Endothelial cell of umbilical vein (primary cell): Measurements from ENCODE around the gene APOM. TPM values are rescaled to one million over a fixed set of nuclear protein-coding genes. Genes with fewer than 3 reads are reported as not detected.

Source experiments
- BruUV-seq: library from RNA; stranded (reverse); fragments of 400-500 nt; replicated peaks from 2 replicates; lab custom pipeline; 2021; lab: Mats Ljungman, UMichigan
- CTCF ChIA-PET: fragments of 300-600, 350-600 bp; sonication (Branson Sonifier 250); formaldehyde crosslinking; loops from one replicate; lab custom pipeline; 2021; ENCODE audit warnings: antibody characterized with exemption, inconsistent platforms; lab: Charles Lee
- POLR2A ChIA-PET: fragments of 300-600, 350-600 bp; sonication (Branson Sonifier 250); formaldehyde crosslinking; loops from one replicate; lab custom pipeline; 2021; ENCODE audit warnings: antibody characterized with exemption, inconsistent platforms; lab: Charles Lee
- DNase-seq: peaks from one replicate; pipeline ENCODE4 v3.0.0-alpha.2; 2011; ENCODE audit warnings: low read depth, low spot score
- FAIRE-seq: peaks from 2 replicates; lab custom pipeline; 2011; peaks lifted over from hg19 to GRCh38; lab: Jason Lieb, UNC
- H2AFZ ChIP-seq: 2 replicates; pipeline ENCODE4 v1.6.0; 2012; ENCODE audit warnings: low read depth, low read length, control low read depth, inconsistent platforms
- H3K27ac ChIP-seq: 2 replicates; pipeline ENCODE4 v1.5.1; 2011; ENCODE audit warnings: low read depth, mild to moderate bottlenecking, control low read depth, low read length, moderate library complexity; ENCODE audit not compliant: insufficient read depth
- H3K27me3 ChIP-seq, 2 experiments: 2 replicates each; pipeline versions ENCODE4 v1.6.0 to v1.6.1; 2011; ENCODE audit warnings: low read length in 2 of 2, mixed read lengths in 1 of 2; ENCODE audit not compliant: control insufficient read depth in 2 of 2, insufficient read depth in 2 of 2
- H3K36me3 ChIP-seq, 2 experiments: 2 replicates in 1 of 2; 3 replicates in 1 of 2; pipeline ENCODE4 v1.5.1; 2011; ENCODE audit warnings: low read length in 2 of 2, mild to moderate bottlenecking in 1 of 2, moderate library complexity in 1 of 2; ENCODE audit not compliant: control insufficient read depth in 2 of 2, insufficient read depth in 2 of 2; ENCODE audit errors: extremely low read depth in 1 of 2
- H3K4me1 ChIP-seq: 3 replicates; pipeline ENCODE4 v1.5.1; 2011; ENCODE audit warnings: mild to moderate bottlenecking, low read length; ENCODE audit not compliant: control insufficient read depth, insufficient read depth; ENCODE audit errors: extremely low read depth
- H3K4me2 ChIP-seq: 2 replicates; pipeline ENCODE4 v1.6.1; 2011; ENCODE audit warnings: low read length, control low read depth, mixed read lengths; ENCODE audit not compliant: insufficient read depth
- H3K4me3 ChIP-seq, 3 experiments: fragments of 200-600 bp in 1 of 3; sonication (generic), shearing (Covaris generic) in 1 of 3; replicated peaks in 1 of 3; 2 replicates each; pipeline ENCODE4 v1.5.1; 2011 to 2016; ENCODE audit warnings: control low read depth in 3 of 3, low read length in 3 of 3, mild to moderate bottlenecking in 2 of 3, inconsistent platforms in 1 of 3, low read depth in 1 of 3, moderate library complexity in 1 of 3; ENCODE audit not compliant: insufficient read depth in 1 of 3
- H3K79me2 ChIP-seq: 2 replicates; pipeline ENCODE4 v1.6.0; 2012; ENCODE audit warnings: low read length, inconsistent platforms; ENCODE audit not compliant: control insufficient read depth, insufficient read depth
- H3K9ac ChIP-seq: replicated peaks from 2 replicates; pipeline ENCODE3; 2011; ENCODE audit warnings: low read length, control low read depth; ENCODE audit not compliant: insufficient read depth; ENCODE audit errors: extremely low read depth
- H3K9me1 ChIP-seq: replicated peaks from 3 replicates; pipeline ENCODE4 v1.6.0; 2011; ENCODE audit warnings: mild to moderate bottlenecking, low read length; ENCODE audit not compliant: control insufficient read depth, insufficient read depth; ENCODE audit errors: extremely low read depth
- H3K9me3 ChIP-seq: replicated peaks from 2 replicates; pipeline ENCODE4 v1.5.1; 2012; ENCODE audit warnings: low read length, inconsistent platforms; ENCODE audit not compliant: control insufficient read depth, insufficient read depth
- H4K20me1 ChIP-seq: replicated peaks from 2 replicates; pipeline ENCODE3; 2011; ENCODE audit warnings: mild to moderate bottlenecking, low read length; ENCODE audit not compliant: control insufficient read depth, insufficient read depth; ENCODE audit errors: extremely low read depth
- CTCF ChIP-seq, 2 donors: IDR thresholded peaks; 1 replicate in 1 of 2; 2 replicates in 1 of 2; pipeline ENCODE4 v1.5.1; 2011; ENCODE audit warnings: low read length in 2 of 2, mild to moderate bottlenecking in 2 of 2, moderate library complexity in 2 of 2, control low read depth in 1 of 2, inconsistent platforms in 1 of 2, low read depth in 1 of 2; ENCODE audit not compliant: insufficient read depth in 1 of 2; ENCODE audit errors: extremely low read depth in 1 of 2
- EZH2 ChIP-seq: IDR thresholded peaks from 2 replicates; pipeline ENCODE4 v1.6.1; 2012; ENCODE audit warnings: borderline replicate concordance, low read depth, mild to moderate bottlenecking, moderate library complexity, low read length, inconsistent platforms; ENCODE audit not compliant: severe bottlenecking
- FOS ChIP-seq: IDR thresholded peaks from 2 replicates; pipeline ENCODE4 v1.6.1; 2011; ENCODE audit warnings: mild to moderate bottlenecking, low read length, moderate library complexity, borderline replicate concordance; ENCODE audit not compliant: insufficient read depth
- GATA2 ChIP-seq: IDR thresholded peaks from 2 replicates; pipeline ENCODE4 v1.7.0; 2011; ENCODE audit warnings: low read depth, mild to moderate bottlenecking, moderate library complexity, mixed read lengths, low read length; ENCODE audit not compliant: insufficient read length, insufficient read depth
- JUN ChIP-seq: IDR thresholded peaks from 2 replicates; pipeline ENCODE4 v1.6.1; 2011; ENCODE audit warnings: borderline replicate concordance, low read depth; ENCODE audit not compliant: insufficient read length, insufficient read depth
- MAX ChIP-seq: IDR thresholded peaks from 2 replicates; pipeline ENCODE4 v1.6.1; 2011; ENCODE audit not compliant: insufficient read depth, insufficient read length
- MYC ChIP-seq: IDR thresholded peaks from one replicate; pipeline ENCODE4 v1.6.1; 2011; ENCODE audit warnings: mild to moderate bottlenecking, low read depth, low read length
- POLR2A ChIP-seq: IDR thresholded peaks from 2 replicates; pipeline ENCODE4 v1.6.1; 2012; ENCODE audit warnings: low read depth, mild to moderate bottlenecking, control low read depth, low read length
- POLR2AphosphoS5 ChIP-seq: IDR thresholded peaks from 2 replicates; pipeline ENCODE4 v1.6.1; 2012; ENCODE audit warnings: low read depth, mild to moderate bottlenecking, control low read depth, low read length, moderate library complexity; ENCODE audit not compliant: insufficient read depth
- dilution Hi-C: fragments of 300-500 bp; cut with MboI; formaldehyde crosslinking; loops from one replicate; pipeline ENCODE4 v1.15.0; 2019; ENCODE audit warnings: low sequenced_read_pairs; ENCODE audit not compliant: extremely low pct_ligation_motif_present
- intact Hi-C: fragments of 100-400 bp; cut with micrococcal nuclease; formaldehyde crosslinking; loops from one replicate; pipeline ENCODE4 v1.10.0; 2022
- polyA plus RNA-seq, 4 experiments: library from polyadenylated mRNA; depleted of rRNA in 3 of 4; stranded (reverse) in 3 of 4; unstranded in 1 of 4; fragments of >200 nt; gene quantifications; 2 replicates each; pipeline versions ENCODE4 v1.2.1 to v1.2.3, GENCODE V29; 2011 to 2012; ENCODE audit warnings: missing spikeins in 1 of 4
- total RNA-seq: library from RNA; stranded (reverse); gene quantifications from 2 replicates; pipeline ENCODE4 v1.2.3, GENCODE V29; 2021

Gene APOM
- total and polyA plus RNA-seq, 2 donors (not counting 3 experiments of a cell fraction or from before 2014, with no cell fraction given), result 2.5 TPM; not detected in 1

- TF ChIP-seq EZH2, result no peak
- TF ChIP-seq CTCF (IDR thresholded peaks at IDR 0.05; ENCODE audit: extremely low read depth in 1 of 2, insufficient read depth in 1 of 2, low read depth in 1 of 2, low read length in 2 of 2), result peak in 1 of 2 donors; percentile 13
- peak; percentile 80 for TF ChIP-seq POLR2AphosphoS5
- no peak for TF ChIP-seq MAX
- no peak for TF ChIP-seq JUN
- no peak for TF ChIP-seq FOS
- TF ChIP-seq GATA2, result no peak
- peak; percentile 54 for TF ChIP-seq POLR2A
- TF ChIP-seq MYC, result no peak
- FAIRE-seq, result peak; percentile 99
- Histone ChIP-seq H3K9ac (peak within 1 kb of the TSS; percentile 79), H2AFZ (peak within 1 kb of the TSS; percentile 60), H3K4me1 (peaks cover 28% of the 10 kb centered on the region), H3K4me3 (peak within 1 kb of the TSS; percentile 70 to 94 (median 72)), H3K27me3 (no peaks in the 10 kb centered on the region), H3K79me2 (peaks cover 32% of the 10 kb centered on the region), H3K9me3 (no peaks in the 10 kb centered on the region), H3K36me3 (peaks cover 21 to 24% of the 10 kb centered on the region in 2 experiments), H3K27ac (peak within 1 kb of the TSS; percentile 77), H3K4me2 (peak within 1 kb of the TSS; percentile 86), H3K9me1 (no peaks in the 10 kb centered on the region), H4K20me1 (no peaks in the 10 kb centered on the region)
- BruUV-seq, result no TSS peak
- dilution Hi-C loops (no loop called here), intact Hi-C loops (loop anchor here (1.0 to 10.0 kb wide), 7 partner anchors 13 to 529 kb away; partner anchors contain the start of genes ATP6V1G2, BAG6, GPSM3 and LY6G5C)
- CTCF ChIA-PET, result interaction anchor here (1.3 to 1.7 kb wide), 2 partner anchors 26 to 141 kb away, joined by 4 read pairs; partner anchors contain the start of gene LSM2
- peak; percentile 97 for DNase-seq
- POLR2A ChIA-PET, result interaction anchor here (0.6 to 1.2 kb wide), 6 partner anchors 13 to 162 kb away, joined by 3 to 5 read pairs (median 4); partner anchors contain the start of genes ABHD16A, BAG6, HSPA1B and NFKBIL1
Measured at GRCh38 chr6:31665501-31666336, 10.0 kb downstream of the APOM start, which contains the start of gene CSNK2B. Gene CSNK2B, plus strand, starts transcription at chr6:31666080. Its CDS starts 752 bp downstream, at chr6:31666832.
